GM19099 (cell line): ENCODE results near the gene MICALL2.

Experiments
- POLR2A ChIP-seq: IDR thresholded peaks from 3 replicates; pipeline ENCODE4 v1.6.1; 2011; ENCODE audit warnings: low read depth; ENCODE audit not compliant: insufficient read length; ENCODE audit errors: extremely low read depth

MICALL2 gene

DNA sequence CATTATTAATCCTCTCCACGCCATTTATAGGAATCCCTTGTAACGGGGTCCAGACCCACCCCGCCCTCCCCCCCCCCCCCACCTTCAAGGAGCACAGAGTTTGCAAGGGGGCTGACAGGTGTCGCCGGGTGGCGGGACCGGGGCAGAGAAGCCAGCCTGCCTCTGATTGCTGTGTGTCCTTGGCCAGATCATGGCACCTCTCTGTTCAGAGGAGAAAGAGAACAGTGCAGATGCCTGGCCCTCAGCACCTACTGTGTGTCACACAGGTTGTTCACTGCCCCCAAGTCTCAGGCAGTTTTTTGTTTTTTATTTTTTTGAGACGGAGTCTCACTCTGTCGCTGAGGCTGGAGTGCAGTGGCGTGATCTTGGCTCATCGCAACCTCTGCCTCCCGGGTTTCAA, 5.4 kb upstream of the MICALL2 start:
- no peak for TF ChIP-seq POLR2A

DNA sequence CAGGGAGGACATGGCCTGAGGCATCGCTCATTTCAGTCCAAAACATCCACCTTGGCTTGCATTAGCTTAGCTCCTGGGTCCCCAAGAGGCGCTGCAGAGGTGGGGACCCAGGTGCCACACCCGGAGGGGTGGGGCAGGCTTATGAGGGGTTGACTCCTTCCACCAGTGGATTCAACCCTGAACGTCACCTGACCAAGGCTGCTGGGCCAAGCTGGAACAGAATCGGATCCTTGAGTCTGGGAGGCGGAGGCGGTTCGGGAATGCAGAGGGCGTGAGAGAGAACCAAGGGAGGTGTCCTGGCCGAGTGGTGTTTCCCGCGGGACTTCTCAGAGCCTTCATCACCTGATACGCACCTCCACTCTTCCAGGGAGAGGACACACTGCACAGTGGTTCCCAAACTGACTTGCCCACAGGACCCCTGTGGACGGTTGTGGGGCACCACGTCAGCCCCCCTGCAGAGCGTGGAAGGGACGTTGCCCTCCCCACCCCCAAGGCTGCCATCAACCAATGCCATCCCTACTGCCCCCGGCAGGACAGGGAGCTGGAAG, 4.5 kb upstream of the MICALL2 start:
- no peak for TF ChIP-seq POLR2A

GRCh38 chr7:1461646-1462375, 2.5 kb upstream of the MICALL2 start:
- TF ChIP-seq POLR2A: no peak

DNA sequence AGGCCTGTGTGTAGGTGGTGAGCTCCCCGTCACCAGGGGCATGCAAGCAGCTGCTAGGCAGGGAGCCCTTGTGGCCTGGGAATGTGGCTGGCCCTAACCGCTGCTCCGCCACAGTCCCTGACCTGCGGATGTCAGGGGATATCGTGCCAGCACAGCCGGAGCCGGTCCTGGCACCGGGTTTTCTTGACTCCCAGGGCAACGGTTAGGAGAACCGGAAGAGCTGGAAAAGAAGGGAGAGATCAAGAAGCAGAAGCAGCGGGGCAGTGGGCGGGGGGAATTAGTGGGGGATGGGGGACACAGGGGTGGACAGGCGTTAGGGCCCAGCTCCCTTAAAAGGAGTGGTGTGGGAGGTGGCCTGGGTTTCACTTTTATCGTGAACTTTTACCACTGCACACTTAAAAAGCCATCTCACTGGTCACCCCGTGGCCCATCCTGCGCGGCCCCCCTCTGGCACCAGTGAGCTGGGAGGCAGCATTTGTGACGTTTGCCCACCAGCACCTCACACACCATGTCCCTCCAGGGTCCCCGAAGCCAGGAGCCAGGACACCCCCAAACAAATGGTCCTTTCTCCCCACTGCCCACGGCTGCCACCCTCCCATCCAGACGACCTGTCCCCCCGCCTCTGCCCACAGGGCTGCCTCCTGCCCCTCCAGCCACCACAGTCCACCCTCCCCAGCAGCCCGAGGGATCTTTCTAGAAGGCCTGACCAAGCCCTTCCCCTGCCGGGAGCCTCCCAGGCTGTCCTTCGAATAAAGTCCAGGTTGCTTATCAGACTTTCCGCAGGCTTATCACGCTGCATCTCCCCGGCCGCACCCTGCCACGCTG, 1.8 kb upstream of the MICALL2 start:
- no peak for TF ChIP-seq POLR2A

- no peak for TF ChIP-seq POLR2A
Measured at GRCh38 chr7:1459920-1460820, 900 bp upstream of the MICALL2 start.

DNA sequence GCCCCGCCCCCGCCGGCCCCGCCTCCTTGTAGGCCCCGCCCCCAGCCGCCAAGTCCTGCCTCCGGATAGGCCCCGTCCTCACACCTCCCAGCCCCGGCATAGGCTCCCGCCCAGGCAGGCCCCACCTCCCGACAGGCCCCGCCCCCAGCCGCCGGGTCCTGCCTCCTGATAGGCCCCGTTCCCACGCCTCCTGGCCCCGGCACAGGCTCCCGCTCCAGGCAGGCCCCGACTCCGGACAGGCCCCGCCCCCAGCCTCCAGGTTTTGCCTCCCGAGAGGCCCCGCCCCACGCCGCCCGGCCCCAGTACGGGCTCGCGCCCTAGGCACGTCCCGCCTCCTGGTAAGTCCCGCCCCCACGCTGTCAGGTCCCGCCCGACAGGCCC, 232 bp upstream of the MICALL2 start:
- TF ChIP-seq POLR2A: no peak

- TF ChIP-seq POLR2A: no peak
Measured at GRCh38 chr7:1457949-1458682, 1.2 kb downstream of the MICALL2 start.

- no peak for TF ChIP-seq POLR2A
Measured at GRCh38 chr7:1457059-1457948, 2.0 kb downstream of the MICALL2 start.

DNA sequence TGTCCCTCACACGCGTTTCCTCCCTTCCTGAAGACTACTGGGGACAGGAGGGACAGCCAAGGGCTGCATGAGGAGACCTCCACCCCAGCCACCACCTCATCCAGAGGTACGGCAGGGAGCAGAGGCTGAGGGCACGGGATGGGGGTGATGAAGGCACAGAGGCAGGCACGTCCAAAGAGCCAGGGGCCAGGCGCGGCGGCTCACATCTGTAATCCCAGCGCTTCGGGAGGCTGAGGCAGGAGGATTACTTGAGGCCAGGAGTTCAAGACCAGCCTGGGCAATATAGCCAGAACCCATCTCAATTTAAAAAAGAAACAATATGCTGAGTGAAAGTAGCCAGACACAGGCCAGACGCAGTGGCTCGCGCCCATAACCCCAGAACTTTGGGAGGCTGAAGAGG, 3.3 kb downstream of the MICALL2 start:
- TF ChIP-seq POLR2A: no peak

GRCh38 chr7:1455241-1455939, 3.9 kb downstream of the MICALL2 start:
- TF ChIP-seq POLR2A: no peak

GRCh38 chr7:1454542-1454941, 4.7 kb downstream of the MICALL2 start:
- TF ChIP-seq POLR2A: no peak

DNA sequence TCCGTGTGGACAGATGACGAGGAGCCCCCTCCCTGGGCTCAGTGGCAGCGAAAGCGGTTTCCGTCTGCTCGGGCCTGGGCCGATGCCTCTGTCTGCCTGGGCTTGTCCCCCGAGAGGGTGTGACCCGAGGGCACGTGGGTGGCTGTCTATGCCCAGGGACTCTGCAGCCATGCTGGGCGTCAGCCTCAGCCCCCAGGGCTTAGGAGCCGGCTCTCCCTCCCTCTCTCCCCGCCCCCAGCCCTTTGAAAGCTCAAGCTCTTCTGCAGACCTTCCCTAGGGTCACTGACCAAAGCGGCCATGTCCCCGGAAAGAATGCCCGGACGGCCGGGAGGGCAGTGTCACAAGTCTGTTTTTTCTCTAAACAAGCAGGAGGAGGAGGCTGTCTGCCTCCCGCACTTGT, 7.1 kb downstream of the MICALL2 start:
- no peak for TF ChIP-seq POLR2A

DNA sequence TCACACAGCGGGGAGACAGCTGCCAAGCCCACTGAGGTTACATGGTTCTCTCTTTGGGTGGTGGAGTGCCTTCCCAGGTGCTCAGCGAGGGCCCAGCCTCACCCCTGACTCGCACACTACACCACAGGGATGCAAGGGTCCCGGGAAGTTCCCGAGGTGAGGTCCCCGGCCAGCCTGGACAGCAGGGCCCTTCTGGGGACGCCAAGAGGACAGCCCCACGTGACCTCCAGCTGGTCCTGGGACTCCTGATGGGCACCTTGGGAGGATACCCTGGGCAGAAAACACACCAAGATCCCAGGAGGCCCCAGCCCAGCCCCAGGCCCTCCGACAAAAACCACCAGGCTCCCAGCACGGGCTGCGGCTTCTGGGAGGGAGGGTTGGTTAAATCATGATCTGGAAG, 8.3 kb downstream of the MICALL2 start:
- TF ChIP-seq POLR2A: no peak
